B cell (primary cell): ENCODE data around the gene URM1. TPM values are rescaled to one million over a fixed set of nuclear protein-coding genes. Genes with fewer than 3 reads are reported as not detected.

Experiments used
- ATAC-seq: fragments of 200-7000 bp; cut with Tn5 transposase; one replicate; pipeline ENCODE4 v1.10.0; 2021; ENCODE audit warnings: low read depth, mild to moderate bottlenecking, moderate number of reproducible peaks, moderate library complexity
- CTCF ChIA-PET: fragments of 350-600 bp; sonication (Branson Sonifier 250); formaldehyde crosslinking; loops from one replicate; lab custom pipeline; 2021; ENCODE audit warnings: antibody characterized with exemption, inconsistent platforms; lab: Charles Lee
- POLR2A ChIA-PET: fragments of 350-600 bp; sonication (Branson Sonifier 250); formaldehyde crosslinking; loops from one replicate; lab custom pipeline; 2021; ENCODE audit warnings: antibody characterized with exemption; lab: Charles Lee
- DNase-seq: peaks from one replicate; pipeline ENCODE4 v3.0.0; 2013
- H2AFZ ChIP-seq: 2 replicates; pipeline ENCODE4 v1.6.1; 2012; ENCODE audit warnings: mild to moderate bottlenecking, low read depth, low read length; ENCODE audit not compliant: insufficient read depth, poor library complexity, severe bottlenecking
- H3K27ac ChIP-seq, 2 donors: 1 replicate in 1 of 2; 2 replicates in 1 of 2; pipeline ENCODE4 v1.5.1; 2012 to 2013; ENCODE audit warnings: low read length in 2 of 2, mild to moderate bottlenecking in 2 of 2, moderate library complexity in 1 of 2
- H3K27me3 ChIP-seq, 4 experiments: fragments of 200-600 bp in 1 of 4; sonication (generic) in 1 of 4; replicated peaks in 1 of 4; 1 replicate in 2 of 4; 2 replicates in 2 of 4; pipeline versions ENCODE4 v1.6.1 to v1.7.0; 2013 to 2016; ENCODE audit warnings: low read length in 3 of 4, mild to moderate bottlenecking in 2 of 4, mixed read lengths in 1 of 4, moderate library complexity in 1 of 4; ENCODE audit not compliant: insufficient read depth in 4 of 4, control insufficient read depth in 3 of 4; ENCODE audit errors: control extremely low read depth in 1 of 4
- H3K36me3 ChIP-seq, 2 experiments: replicated peaks in 1 of 2; 1 replicate in 1 of 2; 2 replicates in 1 of 2; pipeline versions ENCODE4 v1.6.1 to v1.7.1; 2013; ENCODE audit warnings: low read length in 1 of 2; ENCODE audit not compliant: insufficient read depth in 2 of 2, control insufficient read depth in 1 of 2; ENCODE audit errors: control extremely low read depth in 1 of 2, extremely low read depth in 1 of 2
- H3K4me1 ChIP-seq, 2 donors: fragments of 200-600 bp in 1 of 2; sonication (generic) in 1 of 2; 1 replicate in 1 of 2; 2 replicates in 1 of 2; pipeline versions ENCODE4 v1.5.1 to v1.6.1; 2013 to 2017; ENCODE audit warnings: low read length in 2 of 2; ENCODE audit not compliant: control insufficient read depth in 2 of 2, insufficient read depth in 2 of 2
- H3K4me2 ChIP-seq: replicated peaks from 2 replicates; pipeline ENCODE3; 2012; ENCODE audit warnings: mild to moderate bottlenecking, low read depth, low read length; ENCODE audit not compliant: poor library complexity, severe bottlenecking
- H3K4me3 ChIP-seq, 5 experiments: fragments of 200-600 bp in 1 of 5; sonication (generic) in 1 of 5; 1 replicate in 3 of 5; 2 replicates in 2 of 5; pipeline versions ENCODE4 v1.5.1 to v1.7.0; 2011 to 2016; ENCODE audit warnings: low read length in 4 of 5, mild to moderate bottlenecking in 4 of 5, low read depth in 2 of 5, control low read depth in 1 of 5, moderate library complexity in 1 of 5; ENCODE audit not compliant: insufficient read depth in 1 of 5; ENCODE audit errors: control extremely low read depth in 1 of 5, extremely low read depth in 1 of 5
- H3K79me2 ChIP-seq: fragments of 200-600 bp; sonication (generic); one replicate; pipeline ENCODE4 v1.6.0; 2016; ENCODE audit warnings: low read length; ENCODE audit not compliant: control insufficient read depth, insufficient read depth
- H3K9ac ChIP-seq: fragments of 200-600 bp; sonication (generic); 2 replicates; pipeline ENCODE4 v1.6.1; 2017; ENCODE audit warnings: mild to moderate bottlenecking, low read length, moderate library complexity
- H3K9me3 ChIP-seq, 3 donors: one replicate each; pipeline versions ENCODE4 v1.6.1 to v1.7.1; 2013; ENCODE audit warnings: low read length in 2 of 3; ENCODE audit not compliant: control insufficient read depth in 2 of 3, insufficient read depth in 1 of 3; ENCODE audit errors: control extremely low read depth in 1 of 3
- H4K20me1 ChIP-seq: 2 replicates; pipeline ENCODE4 v1.6.0; 2012; ENCODE audit warnings: mild to moderate bottlenecking, low read length; ENCODE audit not compliant: insufficient read depth, control insufficient read depth, poor library complexity, severe bottlenecking
- H3K27ac Mint-ChIP-seq: one replicate; pipeline ENCODE4 v1.8.0; 2021; ENCODE audit warnings: mixed read lengths
- H3K27me3 Mint-ChIP-seq: one replicate; pipeline ENCODE4 v1.8.0; 2021; ENCODE audit warnings: mixed read lengths
- H3K4me1 Mint-ChIP-seq: one replicate; pipeline ENCODE4 v1.8.0; 2021; ENCODE audit warnings: mixed read lengths
- H3K4me3 Mint-ChIP-seq: one replicate; pipeline ENCODE4 v1.8.0; 2021; ENCODE audit warnings: mixed read lengths
- H3K9me3 Mint-ChIP-seq: one replicate; pipeline ENCODE4 v1.8.0; 2022; ENCODE audit warnings: mixed read lengths; ENCODE audit not compliant: insufficient read depth
- EZH2 ChIP-seq: IDR thresholded peaks from 2 replicates; pipeline ENCODE4 v1.6.1; 2012; ENCODE audit warnings: borderline replicate concordance, low read depth, mild to moderate bottlenecking, moderate library complexity, low read length; ENCODE audit not compliant: insufficient read depth, poor library complexity, severe bottlenecking
- WGBS: methylation state at CpG from one replicate; pipeline ENCODE4 v1.1.5; 2013; ENCODE audit warnings: missing lambda C conversion rate; ENCODE audit not compliant: insufficient coverage; 5-methylcytosine and 5-hydroxymethylcytosine counted together
- intact Hi-C: fragments of 100-400 bp; cut with micrococcal nuclease; formaldehyde crosslinking; loops from one replicate; pipeline ENCODE4 v1.10.0; 2022
- polyA plus RNA-seq: library from polyadenylated mRNA; depleted of rRNA; stranded (reverse); fragments of >200 nt; gene quantifications from 2 replicates; pipeline ENCODE4 v1.2.3, GENCODE V29; 2012
- total RNA-seq, 2 donors: library from RNA; stranded (reverse); fragments of 120-200 nt in 1 of 2; gene quantifications; 1 replicate in 1 of 2; 2 replicates in 1 of 2; pipeline versions ENCODE4 v1.2.3 to v1.2.4, GENCODE V29; 2013 to 2022
- TF ChIP-seq, protein P1 (sequence below): fragments of 200-600 bp; IDR thresholded peaks from one replicate; pipeline ENCODE4 v1.8.0; 2022; ENCODE audit warnings: antibody characterized with exemption, mild to moderate bottlenecking

The URM1 gene
- total and polyA plus RNA-seq, 2 donors (not counting 1 experiment from before 2014, with no cell fraction given), result 40.3 to 43.8 TPM

- no peaks in the 10 kb centered on the region for H3K9me3 ChIP-seq
- H3K4me1 ChIP-seq, result peaks cover 3 to 8% of the 10 kb centered on the region in 2 donors
- H3K79me2 ChIP-seq, result no peaks in the 10 kb centered on the region
- H3K27ac ChIP-seq, result no peak overlapping the region
- ChIA-PET POLR2A (interaction anchor here (0.6 kb wide), 1 partner anchor 353 kb away, joined by 3 read pairs; no protein-coding TSS in a partner anchor), CTCF (interaction anchor here (1.0 kb wide), 1 partner anchor 14 kb away, joined by 3 read pairs; the partner anchor contains the start of gene CERCAM)
- no peak overlapping the region for H3K9ac ChIP-seq
- WGBS, result 94% methylated on average over 17 of the region's 17 CpGs
- no peak for TF ChIP-seq EZH2
- TF ChIP-seq, protein P1, sequence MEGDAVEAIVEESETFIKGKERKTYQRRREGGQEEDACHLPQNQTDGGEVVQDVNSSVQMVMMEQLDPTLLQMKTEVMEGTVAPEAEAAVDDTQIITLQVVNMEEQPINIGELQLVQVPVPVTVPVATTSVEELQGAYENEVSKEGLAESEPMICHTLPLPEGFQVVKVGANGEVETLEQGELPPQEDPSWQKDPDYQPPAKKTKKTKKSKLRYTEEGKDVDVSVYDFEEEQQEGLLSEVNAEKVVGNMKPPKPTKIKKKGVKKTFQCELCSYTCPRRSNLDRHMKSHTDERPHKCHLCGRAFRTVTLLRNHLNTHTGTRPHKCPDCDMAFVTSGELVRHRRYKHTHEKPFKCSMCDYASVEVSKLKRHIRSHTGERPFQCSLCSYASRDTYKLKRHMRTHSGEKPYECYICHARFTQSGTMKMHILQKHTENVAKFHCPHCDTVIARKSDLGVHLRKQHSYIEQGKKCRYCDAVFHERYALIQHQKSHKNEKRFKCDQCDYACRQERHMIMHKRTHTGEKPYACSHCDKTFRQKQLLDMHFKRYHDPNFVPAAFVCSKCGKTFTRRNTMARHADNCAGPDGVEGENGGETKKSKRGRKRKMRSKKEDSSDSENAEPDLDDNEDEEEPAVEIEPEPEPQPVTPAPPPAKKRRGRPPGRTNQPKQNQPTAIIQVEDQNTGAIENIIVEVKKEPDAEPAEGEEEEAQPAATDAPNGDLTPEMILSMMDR, result no peak
- no peak overlapping the region for H3K4me3 ChIP-seq
- no peaks in the 10 kb centered on the region for H4K20me1 ChIP-seq
- Mint-ChIP-seq H3K27ac (no peak overlapping the region), H3K9me3 (no peaks in the 10 kb centered on the region), H3K4me1 (peaks cover 6% of the 10 kb centered on the region), H3K27me3 (no peaks in the 10 kb centered on the region), H3K4me3 (no peak overlapping the region)
- DNase-seq (no peak), ATAC-seq (no peak)
- no peaks in the 10 kb centered on the region for H3K36me3 ChIP-seq
- no peak overlapping the region for H2AFZ ChIP-seq
- intact Hi-C loops, result no loop called here
- H3K27me3 ChIP-seq, result no peaks in the 10 kb centered on the region
- H3K4me2 ChIP-seq, result no peak overlapping the region
Observed at GRCh38 chr9:128434340-128434739, 63.2 kb downstream of the URM1 start.

DNA sequence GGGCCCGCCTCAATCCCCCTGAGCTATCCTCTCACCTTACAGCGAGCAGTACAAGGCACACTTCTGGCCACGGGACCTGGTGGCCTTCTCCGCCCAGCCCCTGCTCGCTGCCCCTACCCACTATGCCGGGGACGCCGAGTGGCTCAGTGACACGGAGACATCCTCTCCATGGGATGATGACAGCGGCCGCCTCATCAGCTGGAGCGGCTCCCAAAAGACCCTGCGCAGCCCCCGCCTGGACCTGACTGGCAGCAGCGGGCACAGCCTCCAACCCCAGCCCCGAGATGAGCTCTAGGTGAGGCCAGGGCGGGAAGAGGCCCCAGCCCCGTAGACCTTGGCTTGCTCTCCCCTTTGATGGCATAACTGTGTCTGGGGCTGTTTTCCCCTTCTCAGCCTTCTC, 64.4 kb downstream of the URM1 start:
- no peaks in the 10 kb centered on the region for H3K27me3 ChIP-seq
- peaks cover 7% of the 10 kb centered on the region for H3K4me1 Mint-ChIP-seq
- no peak overlapping the region for H3K4me2 ChIP-seq
- no peak overlapping the region for H2AFZ ChIP-seq
- H3K27me3 Mint-ChIP-seq, result no peaks in the 10 kb centered on the region
- no peak for ATAC-seq
- no peak overlapping the region for H3K27ac Mint-ChIP-seq
- no peak overlapping the region for H3K4me3 Mint-ChIP-seq
- ChIA-PET POLR2A (interaction anchor here (0.6 kb wide), 2 partner anchors 40 to 359 kb away, joined by 3 to 9 read pairs; no protein-coding TSS in a partner anchor), CTCF (interaction anchor here (1.2 kb wide), 1 partner anchor 15 kb away, joined by 3 read pairs; the partner anchor contains the start of gene CERCAM)
- no peak for DNase-seq
- no peak overlapping the region for H3K27ac ChIP-seq
- no peak overlapping the region for H3K9ac ChIP-seq
- no peaks in the 10 kb centered on the region for H3K9me3 Mint-ChIP-seq
- intact Hi-C loops, result loop anchor here (5.0 kb wide), 1 partner anchor 117 kb away; the partner anchor contains the start of gene SPTAN1
- peaks cover 3 to 8% of the 10 kb centered on the region in 2 donors for H3K4me1 ChIP-seq
- no peak for TF ChIP-seq EZH2
- TF ChIP-seq, protein P1, result no peak
- H3K9me3 ChIP-seq, result no peaks in the 10 kb centered on the region
- no peak overlapping the region for H3K4me3 ChIP-seq
- no peaks in the 10 kb centered on the region for H3K79me2 ChIP-seq
- H3K36me3 ChIP-seq, result no peaks in the 10 kb centered on the region
- 97% methylated on average over 13 of the region's 18 CpGs for WGBS
- H4K20me1 ChIP-seq, result no peaks in the 10 kb centered on the region
